Brain microvascular endothelial cell (primary cell): ENCODE measurements around the gene IL18R1.

ENCODE experiments used
- DNase-seq: peaks from one replicate; pipeline ENCODE4 v3.0.0-alpha.2; 2020
- H3K27ac ChIP-seq: fragments of 250-450 bp; sonication (Bioruptor Pico); 2 replicates; pipeline ENCODE4 v1.5.1; 2020; ENCODE audit warnings: mild to moderate bottlenecking, moderate library complexity
- H3K27me3 ChIP-seq: fragments of 250-450 bp; sonication (Bioruptor Pico); replicated peaks from 2 replicates; pipeline ENCODE4 v1.5.1; 2020; ENCODE audit warnings: mild to moderate bottlenecking
- H3K36me3 ChIP-seq: fragments of 250-450 bp; sonication (Bioruptor Pico); replicated peaks from 2 replicates; pipeline ENCODE4 v1.5.1; 2020; ENCODE audit warnings: mild to moderate bottlenecking
- H3K4me3 ChIP-seq: 2 replicates; pipeline ENCODE4 v1.5.1; 2011; ENCODE audit warnings: low read depth, mild to moderate bottlenecking, control low read depth, low read length, moderate library complexity
- CTCF ChIP-seq: IDR thresholded peaks from 2 replicates; pipeline ENCODE4 v1.5.1; 2011; ENCODE audit warnings: low read depth, mild to moderate bottlenecking, moderate library complexity, low read length, control low read depth, inconsistent platforms; ENCODE audit errors: missing control alignments
- in situ Hi-C: cut with HindIII; loops from 2 replicates; pipeline ENCODE4 v1.10.0; 2017; ENCODE audit warnings: low sequenced_read_pairs, low pct_ligation_motif_present

IL18R1 gene

GRCh38 chr2:102385522-102385921 lies 29.9 kb downstream of the IL18R1 start:
- Histone ChIP-seq H3K4me3 (no peak overlapping the region), H3K36me3 (no peaks in the 10 kb centered on the region), H3K27ac (no peak overlapping the region), H3K27me3 (no peaks in the 10 kb centered on the region)
- in situ Hi-C loops = no loop called here
- TF ChIP-seq CTCF = no peak
- no peak for DNase-seq

- in situ Hi-C loops = no loop called here
- TF ChIP-seq CTCF = no peak
- Histone ChIP-seq H3K27me3 (no peaks in the 10 kb centered on the region), H3K36me3 (no peaks in the 10 kb centered on the region), H3K4me3 (no peak overlapping the region), H3K27ac (no peak overlapping the region)
- DNase-seq = no peak
Measured at GRCh38 chr2:102386004-102386403, 30.4 kb downstream of the IL18R1 start.

- no peak for DNase-seq
- no peak for TF ChIP-seq CTCF
- Histone ChIP-seq H3K4me3 (no peak overlapping the region), H3K36me3 (no peaks in the 10 kb centered on the region), H3K27ac (no peak overlapping the region), H3K27me3 (no peaks in the 10 kb centered on the region)
- in situ Hi-C loops = no loop called here
Measured at GRCh38 chr2:102386867-102387541, 31.4 kb downstream of the IL18R1 start.

- in situ Hi-C loops = no loop called here
- H3K4me3 ChIP-seq = no peak overlapping the region
- TF ChIP-seq CTCF = no peak
- DNase-seq = no peak
- H3K27me3 ChIP-seq = no peaks in the 10 kb centered on the region
- no peaks in the 10 kb centered on the region for H3K36me3 ChIP-seq
- H3K27ac ChIP-seq = no peak overlapping the region
Measured at GRCh38 chr2:102387763-102388546, 32.4 kb downstream of the IL18R1 start.

- H3K4me3 ChIP-seq = no peak overlapping the region
- no peak overlapping the region for H3K27ac ChIP-seq
- H3K36me3 ChIP-seq = no peaks in the 10 kb centered on the region
- no peak for TF ChIP-seq CTCF
- no peaks in the 10 kb centered on the region for H3K27me3 ChIP-seq
- DNase-seq = no peak
- in situ Hi-C loops = no loop called here
Measured at GRCh38 chr2:102391565-102391964, 36.0 kb downstream of the IL18R1 start.
